ENCODE measurements around the gene AUTS2.
"Not testable (repeated sequence)": the region's sequence is repeated elsewhere in the genome, so short reads cannot be mapped to it uniquely, and the experiment has no call there.

The AUTS2 gene

GRCh38 chr7:70634610-70635068, 1036.4 kb downstream of the AUTS2 start:
- no peak for DNase-seq (ENCODE audit: low spot score)

- no peak for DNase-seq (ENCODE audit: low spot score)
Measured at GRCh38 chr7:70635633-70636032, 1037.4 kb downstream of the AUTS2 start.

GRCh38 chr7:70636169-70636568, 1037.9 kb downstream of the AUTS2 start:
- no peak for DNase-seq (ENCODE audit: low spot score)

GRCh38 chr7:70637726-70638125, 1039.5 kb downstream of the AUTS2 start:
- DNase-seq (ENCODE audit: low spot score): no peak

- no peak for DNase-seq (ENCODE audit: low spot score)
Measured at GRCh38 chr7:70638158-70639107, 1040.2 kb downstream of the AUTS2 start.

- DNase-seq (ENCODE audit: low spot score): no peak
Measured at GRCh38 chr7:70640266-70640833, 1042.1 kb downstream of the AUTS2 start.

- no peak for DNase-seq (ENCODE audit: low spot score)
Measured at GRCh38 chr7:70641882-70642281, 1043.6 kb downstream of the AUTS2 start.

- DNase-seq (ENCODE audit: low spot score): no peak
Measured at GRCh38 chr7:70645279-70645678, 1047.0 kb downstream of the AUTS2 start.

- DNase-seq (ENCODE audit: low spot score): no peak
Measured at GRCh38 chr7:70645876-70646351, 1047.6 kb downstream of the AUTS2 start.

GRCh38 chr7:70646536-70647248, 1048.4 kb downstream of the AUTS2 start:
- DNase-seq (ENCODE audit: low spot score): no peak

- no peak for DNase-seq (ENCODE audit: low spot score)
Measured at GRCh38 chr7:70647801-70648498, 1049.7 kb downstream of the AUTS2 start.

- not testable (repeated sequence) for DNase-seq (ENCODE audit: low spot score)
Measured at GRCh38 chr7:70648499-70648861, 1050.2 kb downstream of the AUTS2 start.

GRCh38 chr7:70649323-70649722, 1051.0 kb downstream of the AUTS2 start:
- DNase-seq (ENCODE audit: low spot score): no peak

GRCh38 chr7:70654146-70654545, 1055.9 kb downstream of the AUTS2 start:
- no peak for DNase-seq (ENCODE audit: low spot score)

GRCh38 chr7:70654979-70655378, 1056.7 kb downstream of the AUTS2 start:
- DNase-seq (ENCODE audit: low spot score): no peak

- no peak for DNase-seq (ENCODE audit: low spot score)
Measured at GRCh38 chr7:70655694-70656093, 1057.4 kb downstream of the AUTS2 start.

- DNase-seq (ENCODE audit: low spot score): no peak
Measured at GRCh38 chr7:70657571-70657970, 1059.3 kb downstream of the AUTS2 start.

- no peak for DNase-seq (ENCODE audit: low spot score)
Measured at GRCh38 chr7:70657989-70658632, 1059.8 kb downstream of the AUTS2 start.

GRCh38 chr7:70659263-70659662, 1061.0 kb downstream of the AUTS2 start:
- no peak for DNase-seq (ENCODE audit: low spot score)

GRCh38 chr7:70660154-70660818, 1062.0 kb downstream of the AUTS2 start:
- no peak for DNase-seq (ENCODE audit: low spot score)

GRCh38 chr7:70660819-70661191, 1062.5 kb downstream of the AUTS2 start:
- DNase-seq (ENCODE audit: low spot score): no peak

All from COLO829 (cell line).